ENCODE data around the gene CORO2B. TPM values are rescaled to one million over a fixed set of nuclear protein-coding genes. Genes with fewer than 3 reads are reported as not detected.

Gene CORO2B
- total RNA-seq, 1 donor from 2014 or later = 10.2 TPM

DNA sequence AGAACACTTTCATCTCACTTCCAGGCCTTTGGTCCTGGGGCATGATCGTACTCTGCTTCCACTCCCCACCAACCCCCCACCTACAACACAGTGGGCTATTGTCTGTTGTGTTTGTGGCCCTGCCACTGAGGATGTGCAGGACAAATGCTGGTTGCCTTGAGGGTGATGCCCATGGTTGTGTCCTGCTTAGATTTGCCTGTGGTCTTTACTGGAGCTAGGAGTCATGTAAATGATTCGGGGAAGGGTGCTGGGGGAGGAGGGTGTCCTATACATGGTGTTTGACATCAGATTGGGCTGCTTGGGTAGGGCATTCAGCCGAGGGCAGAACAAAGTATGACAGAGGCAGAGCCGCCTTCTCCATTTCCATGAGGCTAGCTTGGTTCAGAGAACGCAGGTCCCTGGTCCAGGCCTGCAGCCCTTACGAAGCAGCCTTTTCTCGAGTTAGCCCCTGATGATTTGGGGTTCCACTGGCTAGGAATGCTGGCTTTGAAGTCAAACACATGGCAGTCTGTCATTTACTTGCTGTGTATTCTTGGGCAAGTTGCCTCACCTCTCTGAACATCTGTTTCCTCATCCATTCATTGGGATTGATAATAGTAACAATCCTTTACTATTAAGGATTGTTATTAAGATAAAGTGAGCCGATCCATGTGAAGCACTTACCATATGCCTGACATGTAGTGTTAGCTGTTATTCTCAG lies 6.9 kb downstream of the CORO2B start:
- DNase-seq (ENCODE audit: low spot score) (peak; percentile 36), ATAC-seq (no peak)
- intact Hi-C loops (cut with DNase I) = no loop called here

DNA sequence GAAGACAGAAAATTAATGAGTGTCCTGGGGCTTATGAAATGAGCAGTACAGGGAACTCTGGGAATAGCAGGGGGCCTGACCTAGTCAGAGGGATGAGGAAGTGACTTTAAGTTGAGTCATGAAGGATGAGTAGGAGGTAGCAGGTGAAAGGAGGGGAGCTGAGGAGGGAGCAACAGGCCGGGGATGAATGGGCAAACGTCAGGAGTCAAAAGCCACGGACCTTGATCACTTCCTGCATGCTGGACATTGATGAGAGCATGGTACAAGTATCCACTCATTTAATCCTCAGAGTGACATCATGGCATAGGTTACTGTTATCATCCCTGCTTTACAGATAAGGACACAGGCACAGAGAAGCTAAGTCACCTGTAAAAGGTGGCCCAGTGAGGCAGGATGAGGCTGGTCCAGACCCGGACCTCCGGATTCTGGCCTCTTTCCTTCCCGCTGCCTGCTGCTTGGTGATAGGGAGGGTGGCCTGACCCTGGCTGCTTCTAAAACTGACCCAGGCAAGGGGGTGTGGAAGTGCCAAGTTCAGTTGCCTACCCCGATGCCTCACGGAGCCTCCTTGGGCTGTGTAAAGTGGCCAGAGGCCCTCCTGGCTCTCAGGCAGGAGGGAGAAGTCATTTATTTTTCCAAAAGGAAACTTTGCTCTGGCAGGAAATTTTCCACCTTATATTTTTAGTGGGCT lies 7.6 kb downstream of the CORO2B start:
- DNase-seq (ENCODE audit: low spot score) (peak; percentile 37), ATAC-seq (no peak)
- intact Hi-C loops (cut with DNase I) = no loop called here

DNA sequence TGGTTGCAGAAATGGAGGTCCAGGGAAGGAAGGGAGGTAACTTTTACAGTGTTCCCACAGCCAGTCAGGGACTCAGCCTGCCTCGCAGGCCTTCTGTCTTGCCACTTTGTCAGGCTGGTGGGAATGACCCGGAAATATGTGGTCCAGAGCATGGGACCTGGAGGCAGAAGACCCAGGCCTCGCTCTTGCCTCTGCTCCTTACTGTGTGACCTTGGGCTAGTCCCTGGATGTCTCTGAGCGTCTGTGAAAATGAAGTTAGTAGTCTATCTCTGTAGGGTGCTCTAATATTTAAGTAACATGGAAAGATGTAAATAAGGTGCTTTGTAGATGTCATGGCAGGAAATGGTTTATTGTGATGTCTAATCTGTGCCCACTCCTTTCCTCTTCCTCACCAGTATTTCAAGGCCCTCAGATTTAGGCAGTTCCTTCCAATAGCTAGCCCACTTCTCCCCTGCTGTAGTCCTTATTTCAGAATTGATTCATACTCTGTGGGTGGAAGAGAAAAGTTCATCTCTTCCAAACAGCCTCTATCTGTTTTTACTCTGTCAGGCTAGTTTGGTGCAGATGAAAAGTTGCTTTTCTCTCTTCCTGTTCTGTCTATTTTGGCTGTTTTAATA lies 9.1 kb downstream of the CORO2B start:
- ATAC-seq (no peak), DNase-seq (ENCODE audit: low spot score) (no peak)
- intact Hi-C loops (cut with DNase I) = no loop called here

DNA sequence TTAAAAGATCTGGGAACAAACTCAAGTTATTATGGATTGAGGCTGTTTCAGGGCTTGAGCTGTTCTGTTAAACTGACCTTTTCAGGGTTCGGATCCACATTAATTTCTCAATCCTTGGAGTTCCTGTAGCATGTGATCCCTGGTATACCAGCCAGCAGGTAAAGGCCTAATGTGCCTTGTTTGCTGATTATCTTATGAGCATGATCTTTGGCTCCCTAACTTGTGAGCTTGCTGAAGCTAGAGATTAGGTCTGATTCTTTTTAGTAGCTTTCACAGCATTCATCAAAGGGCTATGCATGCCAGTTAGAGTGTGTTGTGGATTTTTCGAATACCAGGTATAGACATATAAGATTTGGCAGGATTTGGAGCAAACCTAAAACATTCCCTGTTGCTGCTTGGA lies 10.3 kb downstream of the CORO2B start:
- DNase-seq (ENCODE audit: low spot score) = no peak
- ATAC-seq = no peak
- intact Hi-C loops (cut with DNase I) = no loop called here

DNA sequence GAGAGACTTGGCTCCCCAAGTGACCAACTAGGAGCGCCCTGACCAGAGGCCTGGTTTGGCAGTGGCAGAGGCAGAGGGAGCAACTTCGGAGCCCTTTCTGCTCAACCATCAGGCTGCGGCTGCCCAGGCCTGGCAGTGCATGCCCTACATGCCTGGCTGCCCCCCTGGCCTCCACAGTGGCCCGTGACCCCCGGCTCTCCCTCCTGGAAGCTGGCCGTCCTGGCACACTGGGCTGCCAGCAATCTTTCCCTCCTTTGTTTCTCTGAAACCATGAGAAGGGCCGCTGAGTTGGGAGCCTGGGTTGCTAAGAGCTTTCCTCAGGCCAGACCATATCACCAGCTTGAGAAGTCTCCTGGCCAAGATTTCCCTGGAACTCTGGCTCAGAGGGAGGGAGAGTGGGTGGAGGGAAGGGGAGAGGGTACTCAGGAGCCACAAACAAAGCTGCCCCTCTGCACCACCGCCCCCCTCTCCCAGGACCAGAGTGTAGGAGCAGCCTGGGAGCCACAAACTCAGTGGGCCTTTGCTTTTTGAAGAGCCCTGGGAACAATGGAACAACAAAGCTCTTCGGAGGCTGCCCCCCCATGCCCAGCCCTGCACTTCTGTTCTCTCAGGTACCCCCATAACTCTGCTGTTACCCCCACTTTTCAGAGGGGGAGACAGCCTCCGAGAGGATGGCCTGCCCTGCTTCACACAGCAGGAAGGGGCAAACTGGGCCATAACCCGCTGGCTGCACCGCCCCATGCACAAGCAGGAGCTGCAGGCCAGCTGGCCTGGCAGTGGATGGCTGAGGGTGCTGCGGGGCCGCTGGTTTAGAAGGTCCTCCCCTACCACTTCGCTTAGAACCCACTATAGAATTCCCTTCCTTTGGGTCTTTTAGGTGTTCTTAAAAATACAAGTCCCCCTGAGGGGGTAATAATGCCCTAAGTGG lies 11.3 kb downstream of the CORO2B start:
- no peak for DNase-seq (ENCODE audit: low spot score)
- intact Hi-C loops (cut with DNase I) = no loop called here
- ATAC-seq = peak; percentile 44

DNA sequence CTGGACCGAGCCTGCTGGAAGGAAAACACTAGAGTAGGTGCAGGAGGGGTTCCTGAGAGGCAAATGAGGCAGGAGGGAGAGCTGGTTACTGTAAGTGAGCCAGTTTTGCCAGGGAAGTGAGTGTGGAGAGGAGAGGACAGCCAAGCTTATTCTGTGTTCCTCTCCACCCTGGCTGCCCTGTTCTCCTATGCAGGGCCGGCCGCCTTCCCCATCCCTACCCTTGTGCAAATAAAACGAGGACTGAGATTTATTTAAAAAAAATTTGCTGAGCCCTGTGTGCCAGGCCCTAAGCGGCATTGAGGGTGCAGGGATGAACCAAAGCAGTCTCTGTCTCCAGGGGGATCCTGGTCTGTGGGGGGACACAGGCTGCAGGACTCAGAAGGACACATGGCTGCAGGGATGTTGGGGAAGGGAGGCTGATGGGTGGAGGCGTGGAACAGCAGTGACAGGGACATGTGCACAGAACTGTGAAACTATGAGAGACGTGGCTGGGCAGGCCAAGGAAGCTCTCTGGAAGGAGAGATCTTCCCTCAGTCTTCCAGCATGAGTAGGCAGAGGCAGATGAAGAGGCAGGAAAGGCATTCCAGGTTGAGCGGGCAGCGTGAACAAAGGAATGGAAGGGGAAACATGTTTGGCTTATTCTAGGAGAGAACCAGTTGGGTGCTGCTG lies 12.1 kb downstream of the CORO2B start:
- intact Hi-C loops (cut with DNase I) = no loop called here
- ATAC-seq (no peak), DNase-seq (ENCODE audit: low spot score) (no peak)

DNA sequence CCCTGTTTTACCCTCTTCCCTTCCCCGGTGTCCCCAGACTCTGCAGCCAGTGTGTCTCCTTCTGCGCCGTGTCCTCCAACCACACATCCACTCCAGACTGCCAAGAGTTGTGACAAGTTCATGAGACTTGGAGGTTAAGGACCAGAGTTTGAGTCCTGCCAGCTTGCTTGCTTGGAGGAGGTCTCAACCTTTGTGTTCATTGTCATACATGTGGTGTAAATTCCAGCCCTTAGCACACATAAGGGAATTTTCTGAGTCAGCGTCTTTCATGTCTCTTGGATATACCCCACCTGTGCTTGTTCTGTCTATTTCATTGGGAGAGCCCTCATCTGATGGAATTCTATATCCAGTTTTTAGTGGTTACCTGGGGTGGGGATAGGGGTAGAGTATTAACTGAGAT lies 13.3 kb downstream of the CORO2B start:
- DNase-seq (ENCODE audit: low spot score) (no peak), ATAC-seq (no peak)
- intact Hi-C loops (cut with DNase I) = no loop called here

DNA sequence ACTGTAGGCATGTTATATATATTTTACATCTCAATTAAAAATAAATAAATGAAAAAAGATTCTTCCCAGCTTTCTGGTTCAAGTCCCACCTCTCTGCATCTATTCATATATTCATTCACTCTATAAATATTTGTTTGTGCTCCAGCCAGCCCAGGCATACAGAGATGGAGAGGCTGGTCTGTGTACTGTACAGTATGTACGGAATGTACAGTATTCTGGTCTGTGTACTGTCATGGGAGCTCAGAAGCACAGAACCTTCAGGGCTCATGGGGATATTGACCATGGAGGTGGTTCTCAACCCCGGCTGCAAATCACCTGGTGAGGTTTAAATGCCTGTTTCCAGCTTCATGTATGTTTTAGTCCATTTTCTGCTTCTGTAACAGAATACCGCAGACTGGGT lies 13.8 kb downstream of the CORO2B start:
- intact Hi-C loops (cut with DNase I) = no loop called here

DNA sequence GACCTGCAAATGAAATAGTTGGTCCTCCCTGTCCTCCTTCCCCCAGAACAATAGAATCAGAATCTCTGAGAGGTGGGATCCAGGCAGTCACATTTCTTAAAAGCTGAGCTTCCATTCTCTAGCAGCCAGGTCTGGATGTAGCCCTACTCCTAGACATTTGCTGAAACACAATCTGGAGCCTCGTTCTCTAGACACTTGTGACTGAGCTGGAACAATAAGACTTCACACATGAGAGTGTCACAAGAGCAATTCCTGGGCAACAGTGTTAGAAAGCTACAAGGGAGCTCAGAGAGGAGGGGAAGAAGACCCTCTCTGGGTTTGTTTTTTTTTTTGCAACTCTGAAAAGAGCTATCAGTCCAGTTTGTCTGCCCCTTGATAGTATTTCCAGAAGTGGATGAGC lies 14.5 kb downstream of the CORO2B start:
- intact Hi-C loops (cut with DNase I) = no loop called here
- ATAC-seq (no peak), DNase-seq (ENCODE audit: low spot score) (no peak)

More for the DNA sequence above, 13.8 kb downstream of the CORO2B start:
- no peak for ATAC-seq
- DNase-seq (ENCODE audit: low spot score) = no peak

DNA sequence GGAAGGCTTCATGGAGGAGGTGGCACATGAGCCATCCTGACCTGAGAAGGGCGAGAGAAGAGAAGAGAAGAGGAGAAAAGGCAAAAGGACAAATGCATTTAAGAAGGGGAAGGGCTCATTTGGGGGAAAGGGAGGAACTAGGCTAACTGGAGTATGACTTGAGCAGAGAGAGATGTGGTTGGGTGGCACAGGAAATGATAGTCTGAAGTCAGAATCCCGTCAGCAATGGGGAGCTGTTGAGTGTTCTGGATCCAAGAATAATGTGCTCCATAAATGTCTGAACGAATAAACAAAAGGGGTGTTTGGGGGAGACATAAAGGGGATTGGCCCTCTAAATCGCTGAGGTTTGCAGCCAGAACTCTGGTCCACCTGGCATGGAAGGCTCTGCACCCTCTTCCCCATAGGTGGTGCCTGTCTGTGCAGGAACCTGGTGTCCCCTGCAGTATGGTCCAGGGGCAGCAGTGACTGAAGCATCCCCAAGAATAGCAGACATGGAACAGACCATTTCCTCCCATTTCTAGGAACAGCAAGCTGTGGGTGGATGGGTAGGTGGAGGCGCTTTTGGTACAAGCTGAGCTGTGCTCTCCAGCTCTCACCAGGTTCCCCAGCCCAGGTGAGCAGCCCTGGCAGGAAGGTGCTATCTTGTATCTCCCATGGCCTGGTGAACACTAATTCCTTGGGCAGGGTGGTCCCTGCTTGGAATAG lies 15.2 kb downstream of the CORO2B start:
- intact Hi-C loops (cut with DNase I) = no loop called here
- DNase-seq (ENCODE audit: low spot score) (no peak), ATAC-seq (no peak)

DNA sequence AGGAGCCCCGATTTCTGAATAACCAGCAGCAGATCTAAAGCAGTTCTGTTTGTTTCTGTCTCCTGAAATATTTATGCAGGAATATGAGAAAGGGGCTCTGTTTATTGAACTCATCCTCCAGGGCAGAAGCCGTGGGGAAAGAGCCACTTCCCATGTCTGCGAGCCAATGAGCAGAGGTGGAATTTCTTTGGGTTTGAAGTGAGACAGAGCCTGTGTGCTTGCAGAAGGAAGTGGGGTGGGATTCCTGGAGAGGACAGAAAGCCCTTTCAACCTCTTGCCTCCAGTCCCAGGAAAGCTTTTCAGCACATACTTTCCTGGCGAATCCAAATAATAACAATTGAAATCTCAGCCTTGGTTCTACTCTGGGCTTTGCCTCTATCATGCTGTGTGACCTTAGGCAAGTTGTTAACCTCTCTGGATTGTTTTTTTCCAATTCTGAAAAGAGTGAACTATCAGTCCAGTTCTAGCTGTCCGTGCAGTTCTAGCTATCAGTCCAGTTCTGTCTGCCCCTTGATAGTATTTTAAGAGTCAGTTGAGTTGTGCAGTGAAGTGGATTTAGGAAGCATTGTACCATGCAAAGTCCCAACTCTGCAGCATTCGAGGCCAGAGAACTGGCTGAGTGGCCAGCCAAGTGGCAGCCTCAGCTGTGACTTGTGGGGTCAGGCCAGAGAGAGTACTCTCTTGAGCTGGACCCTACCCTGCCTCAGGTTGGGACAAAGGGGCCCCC lies 15.9 kb downstream of the CORO2B start:
- intact Hi-C loops (cut with DNase I) = no loop called here
- DNase-seq (ENCODE audit: low spot score) (no peak), ATAC-seq (no peak)

DNA sequence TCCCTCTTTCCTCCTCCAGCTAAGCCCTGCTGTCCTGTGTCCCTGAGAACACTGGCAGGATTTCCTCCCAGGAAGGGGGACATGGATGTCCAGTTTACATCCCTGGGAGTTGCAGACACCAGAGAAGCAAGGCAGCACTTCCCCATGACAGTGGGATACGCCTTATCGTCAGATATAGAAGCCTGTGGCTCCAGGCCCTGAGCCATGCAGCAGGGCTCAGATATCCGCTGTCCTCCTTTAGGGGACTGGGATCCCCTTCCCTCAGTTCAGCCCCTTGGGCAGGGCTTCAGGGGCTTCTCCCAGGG lies 16.4 kb downstream of the CORO2B start:
- intact Hi-C loops (cut with DNase I) = no loop called here
- no peak for ATAC-seq
- no peak for DNase-seq (ENCODE audit: low spot score)

DNA sequence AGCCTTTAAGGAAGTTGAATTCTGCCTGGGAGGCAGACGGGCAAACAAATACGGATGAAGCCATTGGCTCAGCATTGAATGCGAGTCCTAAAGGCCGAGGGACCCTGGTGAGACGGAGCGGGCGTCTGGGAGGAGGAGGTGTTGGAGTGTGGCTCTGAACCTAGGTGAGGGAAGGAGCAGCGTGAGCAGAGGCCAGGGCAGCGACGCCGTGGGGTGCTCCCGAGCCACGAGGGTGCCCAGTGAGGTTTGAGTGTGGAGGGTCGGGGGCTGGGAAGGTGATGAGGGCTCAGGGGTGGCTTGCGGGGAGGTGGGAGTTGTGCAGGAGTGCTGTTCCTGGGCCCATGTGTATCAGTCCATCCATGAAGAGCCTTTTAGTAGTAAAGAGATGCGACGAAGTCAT lies 17.0 kb downstream of the CORO2B start:
- no peak for DNase-seq (ENCODE audit: low spot score)
- intact Hi-C loops (cut with DNase I) = no loop called here
- no peak for ATAC-seq

DNA sequence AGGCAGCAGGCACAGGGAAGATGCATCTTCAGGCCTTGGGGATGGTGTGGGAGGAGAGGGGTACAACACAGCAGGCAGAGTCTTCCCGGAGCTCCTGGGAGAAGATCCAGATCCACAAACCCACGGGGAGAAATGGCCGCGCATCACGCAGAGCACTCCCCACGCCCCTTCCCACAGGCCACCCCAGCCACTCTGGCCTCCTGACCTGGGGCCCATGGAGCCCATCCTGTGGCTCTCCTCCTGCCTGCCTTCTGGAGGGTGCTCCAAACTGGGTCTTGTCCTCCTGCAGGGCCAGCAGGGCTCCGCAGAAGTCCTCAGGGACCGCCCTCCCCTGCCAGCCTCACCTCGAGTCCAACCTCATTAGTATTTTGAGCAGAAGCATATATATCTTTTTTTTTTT lies 17.9 kb downstream of the CORO2B start:
- intact Hi-C loops (cut with DNase I) = no loop called here
- DNase-seq (ENCODE audit: low spot score) (no peak), ATAC-seq (no peak)

DNA sequence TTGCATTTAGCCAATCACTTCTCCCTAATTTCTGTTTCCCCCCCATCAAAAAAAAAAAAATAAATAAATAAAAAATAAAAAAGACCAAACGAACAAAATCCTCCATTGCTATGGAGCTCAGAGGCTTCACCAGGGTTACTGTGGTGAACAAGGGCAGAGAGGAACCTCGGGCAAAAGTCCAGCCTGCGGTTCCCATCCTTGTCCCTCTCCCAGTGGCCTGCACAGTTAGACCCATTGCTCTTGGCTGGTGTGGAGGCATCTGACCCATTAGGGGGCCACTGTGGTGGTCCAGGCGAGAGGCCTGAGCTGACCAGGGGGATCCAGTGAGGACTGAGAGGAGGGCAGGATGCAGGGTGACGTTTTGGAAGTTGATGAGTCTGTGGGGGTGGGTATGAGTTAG lies 18.8 kb downstream of the CORO2B start:
- ATAC-seq (no peak), DNase-seq (ENCODE audit: low spot score) (no peak)
- intact Hi-C loops (cut with DNase I) = no loop called here

DNA sequence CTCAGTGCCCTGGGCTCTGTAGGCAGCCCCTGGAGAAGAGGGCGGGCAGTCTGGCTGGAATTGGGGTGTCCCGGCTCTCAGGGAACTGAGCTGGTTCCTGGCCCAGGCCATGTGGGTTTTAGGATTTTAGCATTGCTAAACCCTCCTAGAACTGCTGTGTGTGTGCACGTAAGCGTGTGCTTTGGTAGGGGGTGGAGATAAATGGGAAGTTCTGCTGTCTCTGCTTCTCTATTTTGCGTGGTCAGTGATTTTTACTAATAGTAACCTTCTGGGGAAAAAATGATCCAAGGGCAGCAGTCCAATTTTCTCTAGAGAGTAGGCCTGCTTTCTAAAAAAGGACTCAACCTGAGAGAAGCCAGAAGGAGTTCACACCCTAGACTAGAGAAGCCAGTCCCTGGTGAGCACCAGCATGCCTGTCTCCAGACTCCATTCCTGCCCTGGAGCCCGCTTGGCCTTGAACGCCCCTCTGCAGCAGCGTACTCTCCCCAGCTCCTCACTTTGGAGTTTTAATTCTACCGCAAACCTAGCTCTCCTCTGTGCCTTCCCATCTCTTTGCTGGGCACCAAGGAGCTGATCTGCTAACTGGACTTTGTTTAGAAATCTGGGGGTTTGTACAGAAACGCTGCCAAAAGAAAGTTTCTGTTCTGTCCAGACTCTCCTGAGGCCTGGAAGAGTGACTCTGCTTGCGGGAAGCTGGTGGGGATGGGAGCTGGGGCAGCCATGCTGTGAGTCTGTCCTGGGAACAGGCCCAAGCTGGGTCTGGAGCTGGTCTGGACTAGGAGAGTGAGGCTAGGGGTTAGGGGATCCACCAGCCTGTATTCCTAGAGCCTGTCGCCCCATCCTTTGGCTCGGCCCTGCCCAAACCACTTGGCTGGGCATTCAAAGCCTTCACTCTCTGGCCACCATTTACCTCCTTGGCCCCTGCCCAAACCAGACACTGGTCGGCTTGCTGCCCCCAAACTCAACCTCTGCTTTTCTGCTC lies 19.7 kb downstream of the CORO2B start:
- ATAC-seq (peak; percentile 67), DNase-seq (ENCODE audit: low spot score) (no peak)
- intact Hi-C loops (cut with DNase I) = no loop called here

DNA sequence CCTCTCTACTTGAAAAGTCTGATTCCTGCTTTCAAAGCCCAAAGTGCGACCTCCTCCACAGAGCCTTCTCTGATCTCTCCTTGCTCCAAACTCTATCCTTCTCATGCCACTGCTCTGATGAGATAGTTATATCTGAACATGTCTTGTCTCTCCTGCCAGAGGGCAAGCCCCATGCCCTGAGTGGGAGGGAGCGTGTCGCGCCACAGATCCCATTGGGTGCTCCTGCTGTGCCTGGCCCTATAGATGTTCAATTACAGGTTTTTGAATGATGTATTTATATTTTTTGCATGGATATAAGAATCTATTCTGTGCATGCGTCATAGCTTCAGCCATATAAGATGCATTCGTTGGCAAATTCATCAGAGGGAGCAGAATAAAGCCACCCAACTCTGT lies 20.4 kb downstream of the CORO2B start:
- ATAC-seq (peak; percentile 15), DNase-seq (ENCODE audit: low spot score) (no peak)
- intact Hi-C loops (cut with DNase I) = no loop called here

Data from sciatic nerve (tissue), 2 donors.